HG03442 (cell line): ENCODE measurements around the gene ARMC7.
"Not testable (repeated sequence)": the region's sequence is repeated elsewhere in the genome, so short reads cannot be mapped to it uniquely, and the experiment has no call there.

Experiments used
- ATAC-seq: cut with Tn5 transposase; IDR thresholded peaks from one replicate; pipeline ENCODE4 v1.9.1; 2021; ENCODE audit warnings: mild to moderate bottlenecking, moderate library complexity; ENCODE audit not compliant: unreplicated experiment

Gene ARMC7

GRCh38 chr17:75109407-75110233, at the start of gene ARMC7:
Gene ARMC7, plus strand, starts transcription at chr17:75109969. Its CDS starts 320 bp downstream, at chr17:75110289.
- peak; percentile 66 for ATAC-seq

- ATAC-seq, result no peak
Observed at GRCh38 chr17:75060434-75061054, 49.2 kb upstream of the ARMC7 start.

- no peak for ATAC-seq
Observed at GRCh38 chr17:75061055-75061438, 48.7 kb upstream of the ARMC7 start.

- no peak for ATAC-seq
Observed at GRCh38 chr17:75061618-75062017, 48.2 kb upstream of the ARMC7 start.

GRCh38 chr17:75063201-75063600, 46.6 kb upstream of the ARMC7 start:
- ATAC-seq, result no peak

- ATAC-seq, result no peak
Observed at GRCh38 chr17:75063626-75064025, 46.1 kb upstream of the ARMC7 start.

GRCh38 chr17:75064040-75064439, 45.7 kb upstream of the ARMC7 start:
- no peak for ATAC-seq

- no peak for ATAC-seq
Observed at GRCh38 chr17:75064460-75064859, 45.3 kb upstream of the ARMC7 start.

GRCh38 chr17:75064867-75065561, 44.8 kb upstream of the ARMC7 start:
- ATAC-seq, result no peak

- ATAC-seq, result no peak
Observed at GRCh38 chr17:75065562-75066151, 44.1 kb upstream of the ARMC7 start.

- no peak for ATAC-seq
Observed at GRCh38 chr17:75067856-75068255, 41.9 kb upstream of the ARMC7 start.

- no peak for ATAC-seq
Observed at GRCh38 chr17:75068750-75069149, 41.0 kb upstream of the ARMC7 start.

- ATAC-seq, result no peak
Observed at GRCh38 chr17:75069783-75070182, 40.0 kb upstream of the ARMC7 start.

- ATAC-seq, result not testable (repeated sequence)
Observed at GRCh38 chr17:75071478-75072271, 38.1 kb upstream of the ARMC7 start.

- not testable (repeated sequence) for ATAC-seq
Observed at GRCh38 chr17:75072909-75073308, 36.9 kb upstream of the ARMC7 start.

- no peak for ATAC-seq
Observed at GRCh38 chr17:75073618-75074047, 36.1 kb upstream of the ARMC7 start.

- no peak for ATAC-seq
Observed at GRCh38 chr17:75074532-75074931, 35.2 kb upstream of the ARMC7 start.

GRCh38 chr17:75075597-75076336, 34.0 kb upstream of the ARMC7 start:
- ATAC-seq, result no peak

- no peak for ATAC-seq
Observed at GRCh38 chr17:75077072-75077495, 32.7 kb upstream of the ARMC7 start.
